ENCODE results near the gene SECISBP2L. TPM values are rescaled to one million over a fixed set of nuclear protein-coding genes. Genes with fewer than 3 reads are reported as not detected.

The SECISBP2L gene
- total RNA-seq, 1 donor from 2014 or later = 54.3 TPM

GRCh38 chr15:48989170-48989569, 57.1 kb downstream of the SECISBP2L start:
- no peaks in the 10 kb centered on the region for H3K27me3 Mint-ChIP-seq (ENCODE audit: low read depth)
- H3K9me3 Mint-ChIP-seq (ENCODE audit: low read depth) = no peaks in the 10 kb centered on the region
- H3K4me1 Mint-ChIP-seq (ENCODE audit: low read depth) = peaks cover 52% of the 10 kb centered on the region
- DNase-seq (ENCODE audit: low spot score) = no peak
- peak overlapping the region; percentile 74 for H3K27ac Mint-ChIP-seq (ENCODE audit: unreplicated experiment)
- peaks cover 29% of the 10 kb centered on the region for H3K36me3 Mint-ChIP-seq (ENCODE audit: low read depth)
- no peak for TF ChIP-seq CTCF (IDR thresholded peaks at IDR 0.05)
- H3K4me3 Mint-ChIP-seq (ENCODE audit: unreplicated experiment) = no peak overlapping the region

- peak overlapping the region; percentile 39 for H3K27ac Mint-ChIP-seq (ENCODE audit: unreplicated experiment)
- H3K27me3 Mint-ChIP-seq (ENCODE audit: low read depth) = no peaks in the 10 kb centered on the region
- peaks cover 53% of the 10 kb centered on the region for H3K4me1 Mint-ChIP-seq (ENCODE audit: low read depth)
- peaks cover 15% of the 10 kb centered on the region for H3K36me3 Mint-ChIP-seq (ENCODE audit: low read depth)
- no peak for TF ChIP-seq CTCF (IDR thresholded peaks at IDR 0.05)
- DNase-seq (ENCODE audit: low spot score) = no peak
- H3K9me3 Mint-ChIP-seq (ENCODE audit: low read depth) = no peaks in the 10 kb centered on the region
- H3K4me3 Mint-ChIP-seq (ENCODE audit: unreplicated experiment) = no peak overlapping the region
Measured at GRCh38 chr15:48987142-48987541, 59.1 kb downstream of the SECISBP2L start.

GRCh38 chr15:48986240-48986639, 60.0 kb downstream of the SECISBP2L start:
- Mint-ChIP-seq H3K36me3 (ENCODE audit: low read depth) (peaks cover 11% of the 10 kb centered on the region), H3K27me3 (ENCODE audit: low read depth) (no peaks in the 10 kb centered on the region)

GRCh38 chr15:48985516-48985915, 60.7 kb downstream of the SECISBP2L start:
- Mint-ChIP-seq H3K4me3 (ENCODE audit: unreplicated experiment) (no peak overlapping the region), H3K27me3 (ENCODE audit: low read depth) (no peaks in the 10 kb centered on the region), H3K9me3 (ENCODE audit: low read depth) (no peaks in the 10 kb centered on the region), H3K4me1 (ENCODE audit: low read depth) (peaks cover 52% of the 10 kb centered on the region), H3K36me3 (ENCODE audit: low read depth) (peaks cover 9% of the 10 kb centered on the region), H3K27ac (ENCODE audit: unreplicated experiment) (peak overlapping the region; percentile 83)
- TF ChIP-seq CTCF (IDR thresholded peaks at IDR 0.05) = no peak
- DNase-seq (ENCODE audit: low spot score) = no peak

More at GRCh38 chr15:48986240-48986639, 60.0 kb downstream of the SECISBP2L start:
- DNase-seq (ENCODE audit: low spot score) = no peak
- no peak for TF ChIP-seq CTCF (IDR thresholded peaks at IDR 0.05)
- peaks cover 53% of the 10 kb centered on the region for H3K4me1 Mint-ChIP-seq (ENCODE audit: low read depth)
- no peak overlapping the region for H3K4me3 Mint-ChIP-seq (ENCODE audit: unreplicated experiment)
- H3K27ac Mint-ChIP-seq (ENCODE audit: unreplicated experiment) = no peak overlapping the region
- no peaks in the 10 kb centered on the region for H3K9me3 Mint-ChIP-seq (ENCODE audit: low read depth)

- Mint-ChIP-seq H3K36me3 (ENCODE audit: low read depth) (peaks cover 6% of the 10 kb centered on the region), H3K9me3 (ENCODE audit: low read depth) (no peaks in the 10 kb centered on the region), H3K27me3 (ENCODE audit: low read depth) (no peaks in the 10 kb centered on the region), H3K4me1 (ENCODE audit: low read depth) (peaks cover 46% of the 10 kb centered on the region), H3K27ac (ENCODE audit: unreplicated experiment) (peak overlapping the region; percentile 83), H3K4me3 (ENCODE audit: unreplicated experiment) (peak overlapping the region; percentile 17)
- TF ChIP-seq CTCF (IDR thresholded peaks at IDR 0.05) = no peak
- no peak for DNase-seq (ENCODE audit: low spot score)
Measured at GRCh38 chr15:48984811-48985352, 61.4 kb downstream of the SECISBP2L start.
